Measurements from ENCODE around the gene DCBLD1.

DNA sequence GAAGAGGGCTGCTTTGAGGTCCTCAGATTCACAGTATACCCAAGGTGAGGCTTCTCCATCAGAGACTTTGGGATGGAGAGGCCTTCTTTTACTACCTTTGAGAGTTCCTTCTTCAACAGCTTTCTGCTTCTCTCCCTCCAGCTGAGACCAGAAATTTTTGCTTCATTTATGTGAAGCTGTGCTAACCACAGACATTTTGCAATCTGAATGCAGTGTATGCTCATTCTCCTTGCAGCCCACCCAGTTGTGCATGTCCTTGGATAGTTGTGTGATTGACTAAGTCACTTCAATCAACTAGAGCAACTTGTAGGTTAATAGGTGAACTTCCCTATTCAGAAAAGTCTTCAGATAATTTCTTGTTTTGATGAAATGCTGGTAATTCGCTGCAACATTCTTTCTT, 20.1 kb downstream of the DCBLD1 start:
- TF ChIP-seq CTCF (conservative IDR thresholded peaks at IDR 0.05) (no peak), EZH2 (IDR thresholded peaks at IDR 0.05; ENCODE audit: low read depth) (no peak)
